K562 (cell line): ENCODE measurements around the gene LACC1. TPM values are rescaled to one million over a fixed set of nuclear protein-coding genes. Genes with fewer than 3 reads are reported as not detected.

Experiments
- ATAC-seq: fragments of 200-7000 bp; cut with Tn5 transposase; 3 replicates; pipeline ENCODE4 v1.9.1; 2020; ENCODE audit warnings: moderate library complexity
- BruUV-seq: library from RNA; stranded (reverse); fragments of 400-500 nt; replicated peaks from 2 replicates; lab custom pipeline; 2021; lab: Mats Ljungman, UMichigan
- CTCF ChIA-PET: fragments of 300-600 bp; formaldehyde crosslinking; extraction: SDS; loops from one replicate; lab custom pipeline; 2021; ENCODE audit warnings: low intra/inter-chr PET ratio; lab: Yijun Ruan, JAX
- POLR2A ChIA-PET: fragments of 300-600, 350-650 bp; sonication (Branson Sonifier 250); formaldehyde crosslinking; extraction: SDS; loops from one replicate; lab custom pipeline; 2021; ENCODE audit warnings: antibody characterized with exemption, inconsistent platforms; lab: Yijun Ruan, JAX
- DNase-seq, 4 experiments: peaks; one replicate each; pipeline versions ENCODE4 v3.0.0 to v3.0.0-alpha.2; 2011 to 2018; ENCODE audit warnings: low spot score in 3 of 4, mixed read lengths in 3 of 4; ENCODE audit errors: extremely low read depth in 1 of 4
- FAIRE-seq: peaks from 2 replicates; lab custom pipeline; 2011; peaks lifted over from hg19 to GRCh38; lab: Jason Lieb, UNC
- H2AFZ ChIP-seq: 2 replicates; pipeline ENCODE4 v1.6.0; 2011; ENCODE audit warnings: low read depth, low read length, control low read depth, inconsistent platforms
- H3K27ac ChIP-seq: fragments of 200-600 bp; 3 replicates; pipeline ENCODE4 v1.8.0; 2011; ENCODE audit warnings: low read depth, mild to moderate bottlenecking, control low read depth, inconsistent platforms, low read length, moderate library complexity, mixed read lengths; ENCODE audit errors: extremely low read depth
- H3K27me3 ChIP-seq, 2 experiments: fragments of 300-600 bp in 1 of 2; 2 replicates in 1 of 2; 3 replicates in 1 of 2; pipeline versions ENCODE4 v1.6.0 to v1.8.0; 2011; ENCODE audit warnings: inconsistent platforms in 2 of 2, low read length in 2 of 2, mild to moderate bottlenecking in 1 of 2, mixed read lengths in 1 of 2, moderate library complexity in 1 of 2; ENCODE audit not compliant: control insufficient read depth in 2 of 2, insufficient read depth in 2 of 2
- H3K36me3 ChIP-seq: fragments of 300-600 bp; 3 replicates; pipeline ENCODE4 v1.8.0; 2011; ENCODE audit warnings: mild to moderate bottlenecking, low read length, inconsistent platforms; ENCODE audit not compliant: control insufficient read depth, insufficient read depth
- H3K4me1 ChIP-seq, 2 experiments: fragments of 200-600 bp in 1 of 2; replicated peaks in 1 of 2; 2 replicates in 1 of 2; 3 replicates in 1 of 2; pipeline versions ENCODE4 v1.5.1 to v1.8.0; 2011; ENCODE audit warnings: inconsistent platforms in 2 of 2, low read length in 2 of 2, mild to moderate bottlenecking in 1 of 2, mixed read lengths in 1 of 2, moderate library complexity in 1 of 2; ENCODE audit not compliant: control insufficient read depth in 2 of 2, insufficient read depth in 2 of 2
- H3K4me2 ChIP-seq: 2 replicates; pipeline ENCODE4 v1.6.1; 2011; ENCODE audit warnings: low read length, control low read depth, inconsistent platforms, mixed read lengths; ENCODE audit not compliant: insufficient read depth
- H3K4me3 ChIP-seq: fragments of 200-600 bp; sonication (generic), shearing (Covaris generic); 2 replicates; pipeline ENCODE4 v1.5.1; 2016; ENCODE audit warnings: control low read depth, inconsistent platforms
- H3K79me2 ChIP-seq: fragments of 200-600 bp; 3 replicates; pipeline ENCODE4 v1.8.0; 2011; ENCODE audit warnings: low read length, inconsistent platforms; ENCODE audit not compliant: control insufficient read depth, insufficient read depth
- H3K9ac ChIP-seq, 2 experiments: 2 replicates each; pipeline versions ENCODE4 v1.6.0 to v1.6.1; 2011; ENCODE audit warnings: low read depth in 2 of 2, low read length in 2 of 2, control low read depth in 1 of 2, inconsistent platforms in 1 of 2, mild to moderate bottlenecking in 1 of 2, mixed read lengths in 1 of 2; ENCODE audit not compliant: insufficient read depth in 1 of 2
- H3K9me1 ChIP-seq: one replicate; pipeline ENCODE4 v1.6.0; 2011; ENCODE audit warnings: inconsistent platforms, mild to moderate bottlenecking, low read length, moderate library complexity; ENCODE audit not compliant: control insufficient read depth, insufficient read depth
- H3K9me3 ChIP-seq: replicated peaks from 2 replicates; pipeline ENCODE4 v1.5.1; 2011; ENCODE audit warnings: low read depth, low read length, inconsistent platforms; ENCODE audit not compliant: control insufficient read depth, insufficient read depth
- H4K20me1 ChIP-seq: replicated peaks from 2 replicates; pipeline ENCODE4 v1.6.1; 2011; ENCODE audit warnings: low read length, inconsistent platforms, mixed read lengths; ENCODE audit not compliant: control insufficient read depth, insufficient read depth
- ERF ChIP-seq: fragments of 450-650 bp; formaldehyde crosslinking; IDR thresholded peaks from 2 replicates; pipeline ENCODE4 v1.4.0; 2020; ENCODE audit warnings: mild to moderate bottlenecking, mixed read lengths
- HMGN3 ChIP-seq: IDR thresholded peaks from 2 replicates; pipeline ENCODE4 v1.6.1; 2011; ENCODE audit warnings: borderline replicate concordance, low read depth, mild to moderate bottlenecking, mixed read lengths, low read length; ENCODE audit not compliant: insufficient read length; ENCODE audit errors: extremely low read depth
- SP1 ChIP-seq: sonication (generic); formaldehyde crosslinking; IDR thresholded peaks from 2 replicates; pipeline ENCODE4 v1.8.1; 2022; ENCODE audit warnings: mild to moderate bottlenecking, missing genetic modification reagents
- STAG1 ChIP-seq: sonication (generic); formaldehyde crosslinking; IDR thresholded peaks from 2 replicates; pipeline ENCODE4 v1.5.0; 2020; ENCODE audit warnings: missing genetic modification reagents, borderline replicate concordance
- TBP ChIP-seq: optimal IDR thresholded peaks from 2 replicates; pipeline ENCODE3; 2011; ENCODE audit warnings: low read depth, low read length, improper control_type of control experiment
- ZBED1 ChIP-seq: IDR thresholded peaks from 2 replicates; pipeline ENCODE4 v1.6.1; 2014
- ZNF175 ChIP-seq: fragments of 200-800 bp; sonication (Bioruptor generic); IDR thresholded peaks from 2 replicates; pipeline ENCODE4 v1.6.1; 2016; ENCODE audit warnings: low read depth, mild to moderate bottlenecking, missing genetic modification characterization, missing compliant biosample characterization
- ZNF551 ChIP-seq: fragments of 250-450 bp; sonication (Bioruptor Pico); IDR thresholded peaks from 2 replicates; pipeline ENCODE4 v1.5.0; 2021; ENCODE audit warnings: mild to moderate bottlenecking, moderate library complexity
- ZNF589 ChIP-seq: fragments of 200-800 bp; sonication (Bioruptor generic); IDR thresholded peaks from 2 replicates; pipeline ENCODE4 v1.6.1; 2016; ENCODE audit warnings: low read depth, missing genetic modification characterization, missing compliant biosample characterization
- ZNF75A ChIP-seq: fragments of 450-650 bp; formaldehyde crosslinking; IDR thresholded peaks from 2 replicates; pipeline ENCODE4 v1.4.0; 2020; ENCODE audit warnings: mild to moderate bottlenecking
- WGBS: fragments of 100-300 bp; shearing (Covaris generic); methylation state at CpG from one replicate; pipeline ENCODE4 v1.1.6; 2016; ENCODE audit warnings: low coverage, mixed read lengths; ENCODE audit not compliant: insufficient coverage; ENCODE audit errors: missing lambda C conversion rate; 5-methylcytosine and 5-hydroxymethylcytosine counted together
- in situ Hi-C: fragments of 300-500 bp; cut with MboI; formaldehyde crosslinking; loops from 4 replicates; pipeline ENCODE4 v1.15.0; 2018; ENCODE audit warnings: inconsistent platforms, mixed read lengths
- intact Hi-C: fragments of 100-400 bp; cut with micrococcal nuclease; formaldehyde crosslinking; loops from 2 replicates; pipeline ENCODE4 v1.14.2; 2022
- polyA plus RNA-seq, 8 experiments: library from polyadenylated mRNA; depleted of rRNA in 4 of 8; stranded (reverse) in 5 of 8; unstranded in 3 of 8; fragments of >200 nt; fragmentation: Nextera tagmentation in 2 of 8; fragmentation: Illumina TruSeq in 1 of 8; extraction: Ambion mirVana in 2 of 8; extraction: Trizol in 1 of 8; gene quantifications; 2 replicates each; pipeline versions ENCODE4 v1.2.1 to v1.2.3, GENCODE V29; 2011 to 2014; ENCODE audit warnings: inconsistent platforms in 1 of 8, missing spikeins in 1 of 8
- total RNA-seq, 7 experiments: library from RNA; depleted of rRNA in 6 of 7; stranded (reverse); fragments of >200 nt in 6 of 7; fragmentation: Illumina TruSeq in 2 of 7; extraction: Trizol in 2 of 7; gene quantifications; 2 replicates each; pipeline versions ENCODE4 v1.2.1 to v1.2.3, GENCODE V29; 2011 to 2021; ENCODE audit warnings: low replicate concordance in 1 of 7
- TF ChIP-seq, protein P1 (sequence below), 3 experiments: fragments of 200-800 bp in 1 of 3; sonication (Bioruptor generic) in 1 of 3; sonication (generic) in 1 of 3; formaldehyde crosslinking in 1 of 3; IDR thresholded peaks; 2 replicates each; pipeline versions ENCODE4 v1.6.1 to v1.8.0; 2016 to 2022; ENCODE audit warnings: mild to moderate bottlenecking in 2 of 3, missing compliant biosample characterization in 2 of 3, missing genetic modification characterization in 2 of 3, missing genetic modification reagents in 1 of 3
- TF ChIP-seq, protein P2 (sequence below): sonication (generic); formaldehyde crosslinking; IDR thresholded peaks from 2 replicates; pipeline ENCODE4 v1.8.0; 2022; ENCODE audit warnings: mild to moderate bottlenecking, missing genetic modification reagents
- TF ChIP-seq, protein P3 (sequence below): IDR thresholded peaks from 2 replicates; pipeline ENCODE4 v1.6.1; 2011; ENCODE audit not compliant: insufficient read length; ENCODE audit errors: extremely low read depth
- TF ChIP-seq, protein P4 (sequence below): fragments of 250-450 bp; sonication (Bioruptor Pico); IDR thresholded peaks from 2 replicates; pipeline ENCODE4 v1.8.0; 2021; ENCODE audit warnings: moderate library complexity, mild to moderate bottlenecking, inconsistent platforms

LACC1 gene
- total and polyA plus RNA-seq, 9 of the 15 experiments (the other 6 are each of a cell fraction or from before 2014, with no cell fraction given) = 0.24 TPM; not detected in 8

DNA sequence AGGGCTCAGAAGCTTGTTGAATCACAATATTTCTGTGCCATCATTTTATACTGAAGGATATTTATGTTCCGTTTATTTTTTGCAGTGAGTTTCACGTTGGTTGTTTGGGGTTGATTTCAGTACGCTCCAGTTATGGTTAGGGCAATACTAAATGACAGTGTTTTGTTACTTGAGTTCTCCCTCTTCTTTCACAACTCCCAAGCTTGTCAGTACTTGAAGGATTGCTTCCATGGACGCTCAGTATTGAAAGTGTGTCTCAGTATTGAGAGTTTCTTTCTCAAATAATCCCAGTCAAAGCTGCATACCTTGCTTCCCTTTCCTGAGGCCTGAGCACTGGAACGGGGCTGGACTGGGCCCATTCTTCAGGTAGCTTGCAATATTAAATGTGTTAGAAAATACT lies 38.9 kb downstream of the LACC1 start:
- H3K4me3 ChIP-seq = no peak overlapping the region
- 2% methylated on average over 5 of the region's 5 CpGs for WGBS
- H3K36me3 ChIP-seq = no peaks in the 10 kb centered on the region
- no peaks in the 10 kb centered on the region for H3K27me3 ChIP-seq
- no peak for FAIRE-seq
- ATAC-seq = no peak
- H3K9me1 ChIP-seq = no peaks in the 10 kb centered on the region
- no peaks in the 10 kb centered on the region for H3K79me2 ChIP-seq
- no peaks in the 10 kb centered on the region for H3K4me1 ChIP-seq
- H4K20me1 ChIP-seq = no peaks in the 10 kb centered on the region
- no peak overlapping the region for H3K9ac ChIP-seq
- no peak for DNase-seq
- TF ChIP-seq STAG1 (CRISPR knock-in tag) (no peak), ERF (CRISPR knock-in tag) (no peak), TBP (no peak), ZNF551 (CRISPR knock-in tag) (no peak), ZNF175 (CRISPR knock-in tag) (no peak), ZNF589 (CRISPR knock-in tag) (no peak), ZBED1 (no peak), ZNF75A (no peak), SP1 (CRISPR knock-in tag) (no peak), HMGN3 (no peak)
- TF ChIP-seq, protein P1, sequence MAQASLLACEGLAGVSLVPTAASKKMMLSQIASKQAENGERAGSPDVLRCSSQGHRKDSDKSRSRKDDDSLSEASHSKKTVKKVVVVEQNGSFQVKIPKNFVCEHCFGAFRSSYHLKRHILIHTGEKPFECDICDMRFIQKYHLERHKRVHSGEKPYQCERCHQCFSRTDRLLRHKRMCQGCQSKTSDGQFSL (CRISPR knock-in tag; IDR thresholded peaks at IDR 0.05) = no peak
- TF ChIP-seq, protein P1 (tag; IDR thresholded peaks at IDR 0.05) = no peak
- TF ChIP-seq, protein P2, sequence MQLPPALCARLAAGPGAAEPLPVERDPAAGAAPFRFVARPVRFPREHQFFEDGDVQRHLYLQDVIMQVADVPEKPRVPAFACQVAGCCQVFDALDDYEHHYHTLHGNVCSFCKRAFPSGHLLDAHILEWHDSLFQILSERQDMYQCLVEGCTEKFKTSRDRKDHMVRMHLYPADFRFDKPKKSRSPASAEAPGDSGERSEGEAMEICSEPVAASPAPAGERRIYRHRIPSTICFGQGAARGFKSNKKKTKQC (CRISPR knock-in tag) = no peak
- TF ChIP-seq, protein P3, sequence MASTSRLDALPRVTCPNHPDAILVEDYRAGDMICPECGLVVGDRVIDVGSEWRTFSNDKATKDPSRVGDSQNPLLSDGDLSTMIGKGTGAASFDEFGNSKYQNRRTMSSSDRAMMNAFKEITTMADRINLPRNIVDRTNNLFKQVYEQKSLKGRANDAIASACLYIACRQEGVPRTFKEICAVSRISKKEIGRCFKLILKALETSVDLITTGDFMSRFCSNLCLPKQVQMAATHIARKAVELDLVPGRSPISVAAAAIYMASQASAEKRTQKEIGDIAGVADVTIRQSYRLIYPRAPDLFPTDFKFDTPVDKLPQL = no peak
- TF ChIP-seq, protein P4, sequence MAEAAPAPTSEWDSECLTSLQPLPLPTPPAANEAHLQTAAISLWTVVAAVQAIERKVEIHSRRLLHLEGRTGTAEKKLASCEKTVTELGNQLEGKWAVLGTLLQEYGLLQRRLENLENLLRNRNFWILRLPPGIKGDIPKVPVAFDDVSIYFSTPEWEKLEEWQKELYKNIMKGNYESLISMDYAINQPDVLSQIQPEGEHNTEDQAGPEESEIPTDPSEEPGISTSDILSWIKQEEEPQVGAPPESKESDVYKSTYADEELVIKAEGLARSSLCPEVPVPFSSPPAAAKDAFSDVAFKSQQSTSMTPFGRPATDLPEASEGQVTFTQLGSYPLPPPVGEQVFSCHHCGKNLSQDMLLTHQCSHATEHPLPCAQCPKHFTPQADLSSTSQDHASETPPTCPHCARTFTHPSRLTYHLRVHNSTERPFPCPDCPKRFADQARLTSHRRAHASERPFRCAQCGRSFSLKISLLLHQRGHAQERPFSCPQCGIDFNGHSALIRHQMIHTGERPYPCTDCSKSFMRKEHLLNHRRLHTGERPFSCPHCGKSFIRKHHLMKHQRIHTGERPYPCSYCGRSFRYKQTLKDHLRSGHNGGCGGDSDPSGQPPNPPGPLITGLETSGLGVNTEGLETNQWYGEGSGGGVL (CRISPR knock-in tag) = no peak
- H3K27ac ChIP-seq = no peak overlapping the region
- in situ Hi-C loops (loop anchor here (10.0 to 25.0 kb wide), 2 partner anchors 269 to 556 kb away; no protein-coding TSS in a partner anchor), intact Hi-C loops (no loop called here)
- no peaks in the 10 kb centered on the region for H3K9me3 ChIP-seq
- H3K4me2 ChIP-seq = no peak overlapping the region
- no TSS peak for BruUV-seq
- ChIA-PET CTCF (no interaction called here), POLR2A (no interaction called here)
- no peak overlapping the region for H2AFZ ChIP-seq
